DMS114 treated with DMSO at 0.1 percent for 48 hours (cell line): ENCODE data around the gene YIF1A.
A peak's percentile ranks its signal among the peaks of the same experiment; 100 is the strongest.

Experiments used
- DNase-seq: peaks from one replicate; lab custom pipeline; 2025; ENCODE audit not compliant: unreplicated experiment; lab: John Stamatoyannopoulos, UW

The YIF1A gene

GRCh38 chr11:66288671-66289547, at the start of gene YIF1A:
YIF1A (minus strand) TSS chr11:66289143; CDS start chr11:66288985, 158 bp downstream.
- DNase-seq, result peak; percentile 99

GRCh38 chr11:66337103-66337899, 48.4 kb upstream of the YIF1A start:
- DNase-seq, result no peak

GRCh38 chr11:66336234-66337102, 47.5 kb upstream of the YIF1A start, which contains the start of gene RIN1:
RIN1 (minus strand) TSS chr11:66336434; CDS start chr11:66336402, 32 bp downstream.
- DNase-seq, result peak; percentile 30

GRCh38 chr11:66335531-66336233, 46.7 kb upstream of the YIF1A start:
- DNase-seq, result no peak

GRCh38 chr11:66334605-66335442, 45.9 kb upstream of the YIF1A start:
- DNase-seq, result no peak

- no peak for DNase-seq
Measured at GRCh38 chr11:66333896-66334604, 45.1 kb upstream of the YIF1A start.

GRCh38 chr11:66333220-66333877, 44.4 kb upstream of the YIF1A start:
- DNase-seq, result no peak

GRCh38 chr11:66332371-66333219, 43.7 kb upstream of the YIF1A start:
- DNase-seq, result no peak

- DNase-seq, result no peak
Measured at GRCh38 chr11:66331542-66332370, 42.8 kb upstream of the YIF1A start.

- no peak for DNase-seq
Measured at GRCh38 chr11:66330931-66331330, 42.0 kb upstream of the YIF1A start.

GRCh38 chr11:66329165-66329673, 40.3 kb upstream of the YIF1A start:
- DNase-seq, result no peak

- peak; percentile 69 for DNase-seq
Measured at GRCh38 chr11:66328302-66329144, 39.6 kb upstream of the YIF1A start.

- DNase-seq, result no peak
Measured at GRCh38 chr11:66328031-66328301, 39.0 kb upstream of the YIF1A start.

- no peak for DNase-seq
Measured at GRCh38 chr11:66327171-66328030, 38.5 kb upstream of the YIF1A start.
